Measurements from ENCODE around the gene CARD11. TPM values are rescaled to one million over a fixed set of nuclear protein-coding genes. Genes with fewer than 3 reads are reported as not detected.

Gene CARD11
- total RNA-seq, 1 donor from 2014 or later = 0.37 TPM

DNA sequence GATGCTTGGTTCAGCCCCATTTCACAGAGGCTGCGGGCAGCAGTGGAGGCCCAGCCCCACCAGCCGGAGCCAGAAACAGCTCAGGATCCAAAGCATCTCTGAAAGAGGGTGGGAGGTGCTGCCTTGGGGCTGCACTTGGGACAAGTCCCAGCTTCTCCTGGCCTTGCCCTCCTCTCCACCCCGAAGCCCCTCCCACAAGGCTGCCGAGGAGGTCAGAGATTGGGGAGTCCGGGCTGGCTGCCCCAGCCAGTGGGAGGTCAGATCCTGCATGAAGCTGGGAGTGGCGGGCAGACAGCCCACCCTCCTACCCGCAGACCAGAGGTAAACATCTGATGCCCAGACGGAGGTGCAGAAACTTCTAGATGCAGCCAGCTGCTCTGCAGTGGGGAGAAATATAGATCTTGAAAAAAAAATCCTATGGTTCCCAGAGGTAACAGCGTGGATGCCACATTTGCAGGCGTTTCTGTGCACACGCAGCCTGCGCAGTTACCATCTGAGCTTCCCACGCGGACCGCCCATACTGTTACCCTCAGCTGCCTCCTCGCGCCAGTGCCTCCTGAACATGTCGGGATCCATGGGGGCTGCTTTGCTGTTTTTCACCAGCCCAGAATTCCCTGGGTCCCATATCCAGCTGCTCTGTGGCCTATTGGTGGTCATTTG is 162.7 kb downstream of the CARD11 start:
- no peak for DNase-seq (ENCODE audit: low read depth, low spot score)
- H3K27me3 Mint-ChIP-seq (ENCODE audit: low read depth) = no peaks in the 10 kb centered on the region

DNA sequence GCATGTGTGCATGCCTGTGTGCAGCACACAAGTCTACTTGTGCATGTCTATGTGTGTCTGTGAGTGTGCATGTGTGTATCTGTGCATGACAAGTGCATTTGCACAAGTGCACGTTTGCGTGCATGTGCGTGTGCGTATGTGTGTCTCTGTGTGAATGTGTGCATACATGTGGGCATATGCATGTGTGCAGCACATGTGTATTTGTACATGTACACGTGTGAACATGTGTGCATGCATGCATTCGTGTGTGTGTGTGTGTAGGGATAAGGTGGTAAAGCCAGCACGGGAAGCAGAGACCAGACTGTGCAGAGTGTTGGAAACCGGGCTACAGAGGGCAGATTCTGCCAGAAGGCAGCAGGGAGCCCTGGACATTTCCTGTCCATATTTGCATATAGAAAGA is 163.6 kb downstream of the CARD11 start:
- no peak overlapping the region for H3K27ac Mint-ChIP-seq (ENCODE audit: unreplicated experiment)
- peaks cover 17% of the 10 kb centered on the region for H3K4me1 Mint-ChIP-seq
- no peaks in the 10 kb centered on the region for H3K9me3 Mint-ChIP-seq
- DNase-seq (ENCODE audit: low read depth, low spot score) = no peak
- no peak overlapping the region for H3K4me3 Mint-ChIP-seq
- TF ChIP-seq CTCF (conservative IDR thresholded peaks at IDR 0.05) = no peak
- no peaks in the 10 kb centered on the region for H3K27me3 Mint-ChIP-seq (ENCODE audit: low read depth)
- no peaks in the 10 kb centered on the region for H3K36me3 Mint-ChIP-seq (ENCODE audit: low read depth)

More for the DNA sequence above, 162.7 kb downstream of the CARD11 start:
- TF ChIP-seq CTCF (conservative IDR thresholded peaks at IDR 0.05) = no peak
- Mint-ChIP-seq H3K36me3 (ENCODE audit: low read depth) (no peaks in the 10 kb centered on the region), H3K4me3 (no peak overlapping the region), H3K4me1 (peaks cover 19% of the 10 kb centered on the region), H3K9me3 (no peaks in the 10 kb centered on the region), H3K27ac (ENCODE audit: unreplicated experiment) (no peak overlapping the region)

GRCh38 chr7:2879354-2879753 is 164.3 kb downstream of the CARD11 start:
- no peak for DNase-seq (ENCODE audit: low read depth, low spot score)
- Mint-ChIP-seq H3K4me3 (no peak overlapping the region), H3K27me3 (ENCODE audit: low read depth) (no peaks in the 10 kb centered on the region), H3K27ac (ENCODE audit: unreplicated experiment) (peak overlapping the region; percentile 78), H3K36me3 (ENCODE audit: low read depth) (no peaks in the 10 kb centered on the region), H3K4me1 (peaks cover 17% of the 10 kb centered on the region), H3K9me3 (no peaks in the 10 kb centered on the region)
- TF ChIP-seq CTCF (conservative IDR thresholded peaks at IDR 0.05) = no peak

DNA sequence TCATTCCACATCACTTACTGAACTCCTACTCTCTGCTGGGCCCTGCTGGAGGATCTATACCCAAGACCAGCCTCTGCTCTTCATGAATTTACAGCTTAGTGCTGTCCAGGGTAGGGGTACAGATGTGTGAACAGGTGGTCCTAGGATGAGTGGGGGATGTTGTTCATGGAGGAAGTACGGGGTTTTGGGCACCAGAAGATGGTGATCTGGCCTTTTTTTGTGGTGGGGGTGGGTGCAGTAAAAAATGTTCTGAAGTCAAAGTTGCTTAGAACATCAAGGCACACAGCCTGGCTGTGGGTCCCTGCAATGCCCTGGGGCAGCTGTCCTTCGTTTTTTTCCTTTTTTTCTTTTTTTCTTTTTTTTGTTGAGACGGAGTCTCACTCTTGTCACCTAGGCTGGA is 165.4 kb downstream of the CARD11 start:
- Mint-ChIP-seq H3K36me3 (ENCODE audit: low read depth) (no peaks in the 10 kb centered on the region), H3K4me1 (peaks cover 17% of the 10 kb centered on the region), H3K4me3 (no peak overlapping the region), H3K9me3 (no peaks in the 10 kb centered on the region), H3K27me3 (ENCODE audit: low read depth) (no peaks in the 10 kb centered on the region), H3K27ac (ENCODE audit: unreplicated experiment) (no peak overlapping the region)
- no peak for DNase-seq (ENCODE audit: low read depth, low spot score)
- no peak for TF ChIP-seq CTCF (conservative IDR thresholded peaks at IDR 0.05)

DNA sequence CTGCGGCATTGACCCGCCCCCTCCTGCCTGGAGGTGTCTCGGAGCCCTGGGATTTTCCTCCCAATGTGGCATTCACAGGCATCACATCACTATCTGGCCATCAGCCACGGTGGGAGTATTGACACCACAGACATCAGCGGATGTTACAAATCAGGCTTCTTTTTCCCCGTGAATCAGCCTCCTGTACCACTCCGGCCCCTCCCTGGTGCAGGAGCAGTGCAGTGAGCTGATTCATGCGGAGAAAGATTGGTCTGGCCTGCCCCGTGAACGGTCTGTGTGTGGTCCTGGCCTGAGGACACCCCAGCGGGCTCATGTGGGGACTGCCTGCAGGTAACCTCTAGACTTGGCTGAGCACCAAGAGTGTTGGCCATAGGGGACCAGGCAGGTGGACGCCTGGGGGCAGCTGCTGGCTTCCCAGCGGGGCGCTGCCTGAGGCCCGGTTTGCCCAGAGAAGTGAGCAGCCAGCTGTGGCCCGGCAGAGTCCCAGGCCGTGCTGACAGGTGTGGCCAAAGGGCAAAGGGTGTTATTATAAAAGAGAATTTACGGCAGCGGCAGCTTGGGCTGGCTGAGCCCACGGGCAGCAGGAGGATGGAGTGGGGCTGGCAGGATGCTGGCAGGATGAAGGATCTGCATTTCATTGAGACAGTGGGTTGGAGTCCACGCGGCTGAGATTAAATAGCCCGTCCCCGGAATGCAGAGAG is 167.5 kb downstream of the CARD11 start:
- Mint-ChIP-seq H3K27ac (ENCODE audit: unreplicated experiment) (no peak overlapping the region), H3K4me3 (no peak overlapping the region), H3K9me3 (no peaks in the 10 kb centered on the region), H3K27me3 (ENCODE audit: low read depth) (no peaks in the 10 kb centered on the region), H3K36me3 (ENCODE audit: low read depth) (no peaks in the 10 kb centered on the region), H3K4me1 (peaks cover 24% of the 10 kb centered on the region)
- DNase-seq (ENCODE audit: low read depth, low spot score) = no peak
- TF ChIP-seq CTCF (conservative IDR thresholded peaks at IDR 0.05) = no peak

Measured in neural crest cell (in vitro differentiated cells).